ENCODE measurements around the gene SLC25A40. TPM values are rescaled to one million over a fixed set of nuclear protein-coding genes. Genes with fewer than 3 reads are reported as not detected.

SLC25A40 gene
- total and polyA plus RNA-seq, 4 donors = 6.4 to 36.6 (median 16.7) TPM

- no peak for TF ChIP-seq CTCF (IDR thresholded peaks at IDR 0.05; ENCODE audit: control extremely low read depth, extremely low read depth)
- Histone ChIP-seq H3K4me3 (no peak overlapping the region), H3K9ac (ENCODE audit: insufficient read depth in 1 of 2, low read length in 2 of 2) (no peak overlapping the region), H3K36me3 (ENCODE audit: control insufficient read depth in 4 of 4, insufficient read depth in 4 of 4, low read length in 4 of 4) (no peaks in the 10 kb centered on the region), H3K9me3 (ENCODE audit: control insufficient read depth in 4 of 4, insufficient read depth in 3 of 4, low read length in 3 of 4) (peaks cover 0 to 5% (median under 1%) of the 10 kb centered on the region in 4 donors), H3K27ac (ENCODE audit: low read depth in 1 of 2, low read length in 1 of 2) (no peak overlapping the region), H3K27me3 (ENCODE audit: control insufficient read depth in 3 of 3, insufficient read depth in 3 of 3, low read length in 2 of 3) (no peaks in the 10 kb centered on the region), H3K4me1 (ENCODE audit: control insufficient read depth in 5 of 5, insufficient read depth in 5 of 5, low read length in 5 of 5) (no peaks in the 10 kb centered on the region)
- no peak for ATAC-seq (ENCODE audit: insufficient read depth, low FRiP score)
- no peak for DNase-seq
These were observed 91.7 kb downstream of the SLC25A40 start for GRCh38 chr7:87784424-87784823.

Other genes with a start within 250 kb of the SLC25A40 start
- gene RUNDC3B, start 248.0 kb downstream of the SLC25A40 start, total RNA-seq = 1 to 10 TPM in 1 of 2 donors, under 1 TPM in 1; 0.34 to 1.5 TPM
- under 1 TPM; 0.11 to 0.14 TPM for gene RUNDC3B, start 248.0 kb downstream of the SLC25A40 start, polyA plus RNA-seq
- 10 to 100 TPM in 1 of 2 donors, 1 to 10 TPM in 1; 9.2 to 12.7 TPM for gene DBF4, start 133 bp upstream of the SLC25A40 start, total RNA-seq
- gene DBF4, start 133 bp upstream of the SLC25A40 start, polyA plus RNA-seq = 1 to 10 TPM; 4.0 to 7.1 TPM
- 10 to 100 TPM in 1 of 2 donors, 1 to 10 TPM in 1; 1.7 to 17.7 TPM for gene ADAM22, start 57.9 kb upstream of the SLC25A40 start, total RNA-seq
- gene ADAM22, start 57.9 kb upstream of the SLC25A40 start, polyA plus RNA-seq = under 1 TPM; 0.13 to 0.26 TPM